Liver (tissue), 9 donors: Measurements from ENCODE around the gene UBXN1. TPM values are rescaled to one million over a fixed set of nuclear protein-coding genes. Genes with fewer than 3 reads are reported as not detected.

Experiments
- DNase-seq: peaks from one replicate; pipeline ENCODE4 v3.0.0-alpha.2; 2017; ENCODE audit warnings: low spot score
- H3K27ac ChIP-seq, 2 donors: one replicate each; pipeline ENCODE4 v1.7.0; 2013; ENCODE audit warnings: inconsistent platforms in 2 of 2, low read length in 2 of 2, control low read depth in 1 of 2, low read depth in 1 of 2, mild to moderate bottlenecking in 1 of 2
- H3K27me3 ChIP-seq, 4 donors: one replicate each; pipeline versions ENCODE4 v1.6.1 to v1.7.0; 2013; ENCODE audit warnings: low read length in 3 of 4, inconsistent platforms in 1 of 4, mild to moderate bottlenecking in 1 of 4, moderate library complexity in 1 of 4; ENCODE audit not compliant: control insufficient read depth in 4 of 4, insufficient read depth in 4 of 4
- H3K36me3 ChIP-seq, 4 donors: one replicate each; pipeline versions ENCODE4 v1.6.1 to v1.7.0; 2013; ENCODE audit warnings: low read length in 3 of 4, mild to moderate bottlenecking in 3 of 4, low read depth in 1 of 4, moderate library complexity in 1 of 4; ENCODE audit not compliant: control insufficient read depth in 4 of 4, insufficient read depth in 3 of 4
- H3K4me1 ChIP-seq, 4 donors: one replicate each; pipeline versions ENCODE4 v1.6.1 to v1.7.0; 2013; ENCODE audit warnings: low read length in 3 of 4, mild to moderate bottlenecking in 3 of 4, moderate library complexity in 1 of 4; ENCODE audit not compliant: control insufficient read depth in 4 of 4, insufficient read depth in 4 of 4
- H3K4me3 ChIP-seq, 3 donors: one replicate each; pipeline versions ENCODE4 v1.6.1 to v1.7.0; 2013; ENCODE audit warnings: low read length in 3 of 3, control low read depth in 1 of 3, low read depth in 1 of 3, mild to moderate bottlenecking in 1 of 3
- H3K9ac ChIP-seq, 2 donors: one replicate each; pipeline ENCODE4 v1.7.0; 2013; ENCODE audit warnings: low read length in 2 of 2, mild to moderate bottlenecking in 2 of 2, moderate library complexity in 2 of 2, control low read depth in 1 of 2, low read depth in 1 of 2
- H3K9me3 ChIP-seq, 4 donors: one replicate each; pipeline versions ENCODE4 v1.6.1 to v1.7.0; 2013; ENCODE audit warnings: low read length in 3 of 4; ENCODE audit not compliant: control insufficient read depth in 4 of 4
- EGR1 ChIP-seq, 2 donors: IDR thresholded peaks; 2 replicates each; pipeline ENCODE4 v1.6.1; 2016 to 2018; ENCODE audit warnings: antibody characterized with exemption in 2 of 2, low read depth in 2 of 2
- FOXA1 ChIP-seq: IDR thresholded peaks from 2 replicates; pipeline ENCODE4 v1.6.1; 2016; ENCODE audit warnings: antibody characterized with exemption
- FOXA2 ChIP-seq: IDR thresholded peaks from 2 replicates; pipeline ENCODE4 v1.6.1; 2016; ENCODE audit warnings: antibody characterized with exemption
- GABPA ChIP-seq, 2 donors: IDR thresholded peaks in 1 of 2; conservative IDR thresholded peaks in 1 of 2; 2 replicates each; pipeline ENCODE4 v1.6.1; 2016; ENCODE audit warnings: antibody characterized with exemption in 2 of 2, mild to moderate bottlenecking in 1 of 2, moderate library complexity in 1 of 2
- HNF4A ChIP-seq, 2 donors: conservative IDR thresholded peaks; 2 replicates each; pipeline ENCODE4 v1.6.1; 2016; ENCODE audit warnings: antibody characterized with exemption in 2 of 2, mild to moderate bottlenecking in 2 of 2
- HNF4G ChIP-seq: IDR thresholded peaks from 2 replicates; pipeline ENCODE4 v1.6.1; 2016; ENCODE audit warnings: antibody characterized with exemption
- JUND ChIP-seq, 2 donors: IDR thresholded peaks; 2 replicates each; pipeline ENCODE4 v1.6.1; 2016; ENCODE audit warnings: antibody characterized with exemption in 2 of 2
- MAX ChIP-seq: IDR thresholded peaks from 2 replicates; pipeline ENCODE4 v1.6.1; 2016; ENCODE audit warnings: antibody characterized with exemption
- NR2F2 ChIP-seq: IDR thresholded peaks from 2 replicates; pipeline ENCODE4 v1.6.1; 2016; ENCODE audit warnings: antibody characterized with exemption
- RAD21 ChIP-seq, 2 donors: IDR thresholded peaks; 2 replicates each; pipeline ENCODE4 v1.6.1; 2016; ENCODE audit warnings: antibody characterized with exemption in 2 of 2, mild to moderate bottlenecking in 2 of 2
- REST ChIP-seq: IDR thresholded peaks from 2 replicates; pipeline ENCODE4 v1.6.1; 2016; ENCODE audit warnings: antibody characterized with exemption, mild to moderate bottlenecking
- RXRA ChIP-seq, 2 donors: IDR thresholded peaks; 2 replicates each; pipeline ENCODE4 v1.6.1; 2017 to 2018; ENCODE audit warnings: antibody characterized with exemption in 2 of 2, mild to moderate bottlenecking in 1 of 2
- SP1 ChIP-seq: IDR thresholded peaks from 2 replicates; pipeline ENCODE4 v1.6.1; 2018; ENCODE audit warnings: antibody characterized with exemption, mild to moderate bottlenecking
- TAF1 ChIP-seq: conservative IDR thresholded peaks from 2 replicates; pipeline ENCODE4 v1.6.1; 2016; ENCODE audit warnings: antibody characterized with exemption, mild to moderate bottlenecking
- YY1 ChIP-seq: IDR thresholded peaks from 2 replicates; pipeline ENCODE4 v1.6.1; 2016; ENCODE audit warnings: antibody characterized with exemption, mild to moderate bottlenecking
- ZBTB33 ChIP-seq: IDR thresholded peaks from 2 replicates; pipeline ENCODE4 v1.6.1; 2016; ENCODE audit warnings: antibody characterized with exemption
- WGBS: extraction: QIAGEN DNeasy Blood & Tissue Kit; methylation state at CpG from one replicate; pipeline ENCODE4 v1.1.7; 2013; 5-methylcytosine and 5-hydroxymethylcytosine counted together
- polyA plus RNA-seq, 2 donors: library from polyadenylated mRNA; stranded (reverse) in 1 of 2; unstranded in 1 of 2; fragments of 200-250 nt in 1 of 2; fragments of >200 nt in 1 of 2; fragmentation: Nextera tagmentation in 1 of 2; extraction: Ambion mirVana in 1 of 2; gene quantifications; one replicate each; pipeline versions ENCODE4 v1.2.1 to v1.2.3, GENCODE V29; 2013 to 2015
- total RNA-seq, 2 donors: library from RNA; depleted of rRNA; stranded (reverse); fragments of >200 nt; gene quantifications; one replicate each; pipeline ENCODE4 v1.2.3, GENCODE V29; 2014
- TF ChIP-seq, protein P1 (sequence below): IDR thresholded peaks from 2 replicates; pipeline ENCODE4 v1.6.1; 2016; ENCODE audit warnings: antibody characterized with exemption
- TF ChIP-seq, protein P2 (sequence below): fragments of 150-350 bp; IDR thresholded peaks from 2 replicates; pipeline ENCODE4 v1.5.1; 2017; ENCODE audit warnings: improper control_type of control experiment, low read depth, low read length; ENCODE audit not compliant: missing input control
- donor health status: healthy.
- donor health status: healthy.
- donor health status: healthy.
- donor health status: healthy.
- donor health status: healthy.

Gene UBXN1
- total and polyA plus RNA-seq, 4 donors: 31.4 to 45.7 (median 41.2) TPM

- Histone ChIP-seq H3K9me3 (no peaks in the 10 kb centered on the region), H3K9ac (peak overlapping the region; percentile 80 to 84), H3K27ac (peak overlapping the region; percentile 83 to 86), H3K27me3 (no peaks in the 10 kb centered on the region), H3K4me1 (peaks cover 18 to 50% (median 39%) of the 10 kb centered on the region in 4 donors), H3K36me3 (peaks cover 0 to 8% (median under 1%) of the 10 kb centered on the region in 4 donors), H3K4me3 (peak overlapping the region; percentile 82 to 92 (median 86))
- peak; percentile 32 for TF ChIP-seq ZBTB33
- TF ChIP-seq EGR1 (IDR thresholded peaks at IDR 0.05; ENCODE audit: low read depth in 2 of 2): no peak
- no peak for DNase-seq
- WGBS: under 1% methylated on average over 17 of the region's 17 CpGs
Observed at GRCh38 chr11:62671236-62671607, 7.7 kb downstream of the UBXN1 start.

DNA sequence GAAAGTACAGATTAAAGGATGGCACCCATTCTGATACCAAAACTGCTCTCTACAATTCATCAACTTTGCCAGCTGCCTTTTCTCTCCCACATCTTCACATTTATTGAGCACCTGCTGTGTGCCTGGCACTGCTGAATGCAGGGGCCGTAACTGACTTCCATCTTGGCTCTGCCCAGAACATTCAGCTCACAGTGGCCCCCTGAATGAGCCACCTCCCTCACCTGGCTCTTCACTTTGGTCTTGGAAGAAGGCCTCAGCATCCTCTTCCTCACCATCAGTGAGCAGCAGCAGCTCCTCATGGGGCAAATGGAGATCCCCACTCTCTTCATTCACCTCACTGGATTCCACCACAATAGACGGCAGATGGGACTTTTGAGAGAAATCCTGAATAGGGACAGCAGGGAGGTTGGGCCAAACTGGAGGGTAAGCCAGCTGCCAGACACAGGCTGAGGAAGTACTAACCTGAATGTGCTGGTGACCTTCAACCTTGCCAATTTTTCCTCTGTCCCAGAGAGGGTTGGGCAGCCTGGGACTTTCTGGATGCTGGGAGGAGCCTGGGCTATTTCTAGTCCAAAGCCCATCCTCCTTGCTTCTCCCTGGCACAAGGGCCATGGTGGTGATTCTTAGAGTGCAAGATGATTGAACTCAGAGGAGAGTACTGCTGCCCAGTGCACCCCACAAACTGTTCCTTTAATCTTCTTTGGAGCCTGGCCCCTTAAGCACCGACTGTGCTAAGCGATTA lies 9.3 kb downstream of the UBXN1 start:
- WGBS: 69% methylated on average over 4 of the region's 4 CpGs

More for the DNA sequence above, 9.3 kb downstream of the UBXN1 start:
- no peaks in the 10 kb centered on the region for H3K27me3 ChIP-seq
- H3K36me3 ChIP-seq: peaks cover 0 to 8% (median 0%) of the 10 kb centered on the region in 4 donors
- H3K27ac ChIP-seq: peak overlapping the region in 1 of 2 donors; percentile 29
- no peak overlapping the region for H3K4me3 ChIP-seq
- peak overlapping the region in 1 of 2 donors; percentile 1 for H3K9ac ChIP-seq
- no peak for DNase-seq
- TF ChIP-seq, protein P1, sequence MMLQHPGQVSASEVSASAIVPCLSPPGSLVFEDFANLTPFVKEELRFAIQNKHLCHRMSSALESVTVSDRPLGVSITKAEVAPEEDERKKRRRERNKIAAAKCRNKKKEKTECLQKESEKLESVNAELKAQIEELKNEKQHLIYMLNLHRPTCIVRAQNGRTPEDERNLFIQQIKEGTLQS: no peak
- TF ChIP-seq RXRA (IDR thresholded peaks at IDR 0.05): peak in 1 of 2 donors; percentile 49
- TF ChIP-seq REST: no peak
- TF ChIP-seq TAF1: no peak
- TF ChIP-seq, protein P2, sequence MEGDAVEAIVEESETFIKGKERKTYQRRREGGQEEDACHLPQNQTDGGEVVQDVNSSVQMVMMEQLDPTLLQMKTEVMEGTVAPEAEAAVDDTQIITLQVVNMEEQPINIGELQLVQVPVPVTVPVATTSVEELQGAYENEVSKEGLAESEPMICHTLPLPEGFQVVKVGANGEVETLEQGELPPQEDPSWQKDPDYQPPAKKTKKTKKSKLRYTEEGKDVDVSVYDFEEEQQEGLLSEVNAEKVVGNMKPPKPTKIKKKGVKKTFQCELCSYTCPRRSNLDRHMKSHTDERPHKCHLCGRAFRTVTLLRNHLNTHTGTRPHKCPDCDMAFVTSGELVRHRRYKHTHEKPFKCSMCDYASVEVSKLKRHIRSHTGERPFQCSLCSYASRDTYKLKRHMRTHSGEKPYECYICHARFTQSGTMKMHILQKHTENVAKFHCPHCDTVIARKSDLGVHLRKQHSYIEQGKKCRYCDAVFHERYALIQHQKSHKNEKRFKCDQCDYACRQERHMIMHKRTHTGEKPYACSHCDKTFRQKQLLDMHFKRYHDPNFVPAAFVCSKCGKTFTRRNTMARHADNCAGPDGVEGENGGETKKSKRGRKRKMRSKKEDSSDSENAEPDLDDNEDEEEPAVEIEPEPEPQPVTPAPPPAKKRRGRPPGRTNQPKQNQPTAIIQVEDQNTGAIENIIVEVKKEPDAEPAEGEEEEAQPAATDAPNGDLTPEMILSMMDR: no peak
- TF ChIP-seq JUND (IDR thresholded peaks at IDR 0.05): no peak
- TF ChIP-seq YY1: peak; percentile 34
- TF ChIP-seq FOXA1: no peak
- TF ChIP-seq MAX: no peak
- no peak for TF ChIP-seq RAD21 (IDR thresholded peaks at IDR 0.05)
- TF ChIP-seq FOXA2: no peak
- TF ChIP-seq NR2F2: no peak
- TF ChIP-seq GABPA (IDR thresholded peaks at IDR 0.05 in 1 of 2, conservative IDR thresholded peaks at IDR 0.05 in 1 of 2): peak in 1 of 2 donors; percentile 61
- TF ChIP-seq HNF4A (conservative IDR thresholded peaks at IDR 0.05): peak; percentile 36 to 40
- TF ChIP-seq EGR1 (IDR thresholded peaks at IDR 0.05; ENCODE audit: low read depth in 2 of 2): no peak
- TF ChIP-seq HNF4G: no peak
- TF ChIP-seq SP1: peak; percentile 27
- no peak for TF ChIP-seq ZBTB33
- peaks cover 22 to 56% (median 44%) of the 10 kb centered on the region in 4 donors for H3K4me1 ChIP-seq
- no peaks in the 10 kb centered on the region for H3K9me3 ChIP-seq
